ENCODE results near the gene ALDH3A2. TPM values are rescaled to one million over a fixed set of nuclear protein-coding genes. Genes with fewer than 3 reads are reported as not detected.

ALDH3A2 gene
- total RNA-seq, 4 donors from 2014 or later = 92.1 to 143 (median 111) TPM

GRCh38 chr17:19714542-19715411, 66.2 kb downstream of the ALDH3A2 start:
- TF ChIP-seq, protein P1, sequence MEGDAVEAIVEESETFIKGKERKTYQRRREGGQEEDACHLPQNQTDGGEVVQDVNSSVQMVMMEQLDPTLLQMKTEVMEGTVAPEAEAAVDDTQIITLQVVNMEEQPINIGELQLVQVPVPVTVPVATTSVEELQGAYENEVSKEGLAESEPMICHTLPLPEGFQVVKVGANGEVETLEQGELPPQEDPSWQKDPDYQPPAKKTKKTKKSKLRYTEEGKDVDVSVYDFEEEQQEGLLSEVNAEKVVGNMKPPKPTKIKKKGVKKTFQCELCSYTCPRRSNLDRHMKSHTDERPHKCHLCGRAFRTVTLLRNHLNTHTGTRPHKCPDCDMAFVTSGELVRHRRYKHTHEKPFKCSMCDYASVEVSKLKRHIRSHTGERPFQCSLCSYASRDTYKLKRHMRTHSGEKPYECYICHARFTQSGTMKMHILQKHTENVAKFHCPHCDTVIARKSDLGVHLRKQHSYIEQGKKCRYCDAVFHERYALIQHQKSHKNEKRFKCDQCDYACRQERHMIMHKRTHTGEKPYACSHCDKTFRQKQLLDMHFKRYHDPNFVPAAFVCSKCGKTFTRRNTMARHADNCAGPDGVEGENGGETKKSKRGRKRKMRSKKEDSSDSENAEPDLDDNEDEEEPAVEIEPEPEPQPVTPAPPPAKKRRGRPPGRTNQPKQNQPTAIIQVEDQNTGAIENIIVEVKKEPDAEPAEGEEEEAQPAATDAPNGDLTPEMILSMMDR (IDR thresholded peaks at IDR 0.05) = no peak
- no peak for ATAC-seq (ENCODE audit: low FRiP score)
- no peak for DNase-seq (ENCODE audit: low spot score)

- ATAC-seq (ENCODE audit: low FRiP score) (no peak), DNase-seq (ENCODE audit: low spot score) (no peak)
- TF ChIP-seq, protein P1 (IDR thresholded peaks at IDR 0.05) = no peak
Observed at GRCh38 chr17:19716108-19717030, 67.8 kb downstream of the ALDH3A2 start, which contains the start of gene SLC47A2. Gene SLC47A2 (minus strand): TSS chr17:19716584. CDS start chr17:19716555, 29 bp downstream.

- ATAC-seq (ENCODE audit: low FRiP score) (no peak), DNase-seq (ENCODE audit: low spot score) (no peak)
- TF ChIP-seq, protein P1 (IDR thresholded peaks at IDR 0.05) = no peak
Observed at GRCh38 chr17:19717031-19717360, 68.4 kb downstream of the ALDH3A2 start.

DNA sequence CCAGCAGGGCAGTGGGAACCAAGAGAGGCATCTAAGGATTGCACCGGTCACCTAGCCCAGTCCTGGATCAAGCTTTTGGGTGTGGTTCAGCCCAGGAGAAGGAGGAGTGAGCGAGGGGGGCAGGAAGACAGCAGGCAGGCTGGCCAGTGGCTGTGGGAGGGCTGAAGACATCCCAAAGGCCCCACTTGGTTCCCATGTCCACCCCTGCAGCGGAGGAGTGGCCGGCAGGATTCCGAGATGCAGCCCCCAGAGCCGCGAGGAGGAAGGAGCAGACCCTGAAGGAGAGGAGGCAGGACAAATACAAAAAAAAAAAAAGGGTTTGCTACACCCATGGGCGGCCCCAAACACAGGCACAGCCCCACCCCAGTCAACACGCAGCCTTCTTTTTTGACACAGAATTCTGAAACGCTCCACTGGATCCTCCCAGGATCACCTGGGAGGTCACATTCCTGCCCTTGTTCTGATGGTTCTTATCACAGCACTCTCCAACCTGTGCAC, 68.9 kb downstream of the ALDH3A2 start:
- DNase-seq (ENCODE audit: low spot score) (no peak), ATAC-seq (ENCODE audit: low FRiP score) (no peak)

DNA sequence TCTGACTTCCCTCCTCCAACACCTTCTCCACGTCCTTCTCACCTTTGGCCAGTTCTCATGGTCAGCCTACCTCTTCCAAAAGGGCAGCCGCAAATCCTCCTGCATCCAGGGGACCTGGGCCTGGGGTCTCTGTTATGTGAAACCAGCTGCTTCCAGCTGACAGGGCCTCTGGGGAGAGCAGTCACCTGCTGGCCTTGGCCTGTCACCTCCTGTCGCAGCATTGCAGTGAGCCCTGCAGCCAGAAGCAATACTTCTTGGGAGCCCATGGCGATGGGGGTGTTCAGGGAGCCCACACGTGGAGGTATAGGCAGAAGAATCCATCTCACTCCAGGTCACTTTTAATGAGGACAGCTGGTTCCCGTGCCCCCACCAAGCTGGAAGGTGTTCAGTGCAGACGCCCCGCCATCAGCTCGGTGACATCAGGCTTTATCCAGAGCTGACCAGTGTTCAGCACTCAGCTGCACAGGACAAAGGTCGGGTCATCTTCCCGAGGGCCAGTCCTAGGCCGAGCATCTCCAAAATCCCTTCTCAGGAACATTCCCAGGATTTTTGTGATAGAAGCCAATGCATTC, 69.6 kb downstream of the ALDH3A2 start:
- TF ChIP-seq, protein P1 (IDR thresholded peaks at IDR 0.05) = no peak
- DNase-seq (ENCODE audit: low spot score) (no peak), ATAC-seq (ENCODE audit: low FRiP score) (no peak)

More for the DNA sequence above, 68.9 kb downstream of the ALDH3A2 start:
- TF ChIP-seq, protein P1 (IDR thresholded peaks at IDR 0.05) = no peak

- DNase-seq (ENCODE audit: low spot score) (no peak), ATAC-seq (ENCODE audit: low FRiP score) (no peak)
Observed at GRCh38 chr17:19718613-19719354, 70.2 kb downstream of the ALDH3A2 start.

More at GRCh38 chr17:19718613-19719354, 70.2 kb downstream of the ALDH3A2 start:
- TF ChIP-seq, protein P1 (IDR thresholded peaks at IDR 0.05) = no peak
